GM18867 (cell line): Measurements from ENCODE around the gene STX8.

Source experiments
- ATAC-seq: cut with Tn5 transposase; IDR thresholded peaks from one replicate; pipeline ENCODE4 v1.9.1; 2021; ENCODE audit warnings: mild to moderate bottlenecking, moderate library complexity; ENCODE audit not compliant: unreplicated experiment

The STX8 gene

GRCh38 chr17:9244066-9245052, 331.3 kb downstream of the STX8 start:
- ATAC-seq = no peak

- ATAC-seq = no peak
These were observed 332.6 kb downstream of the STX8 start for GRCh38 chr17:9242983-9243382.

- no peak for ATAC-seq
These were observed 333.1 kb downstream of the STX8 start for GRCh38 chr17:9242497-9242881.

GRCh38 chr17:9241774-9242496, 333.7 kb downstream of the STX8 start:
- ATAC-seq = no peak

- ATAC-seq = no peak
These were observed 334.3 kb downstream of the STX8 start for GRCh38 chr17:9241371-9241712.

- no peak for ATAC-seq
These were observed 334.8 kb downstream of the STX8 start for GRCh38 chr17:9240659-9241370.

- peak; percentile 52 for ATAC-seq
These were observed 335.6 kb downstream of the STX8 start for GRCh38 chr17:9239793-9240658.

- ATAC-seq = no peak
These were observed 336.3 kb downstream of the STX8 start for GRCh38 chr17:9239246-9239792.

- no peak for ATAC-seq
These were observed 337.0 kb downstream of the STX8 start for GRCh38 chr17:9238340-9239245.

GRCh38 chr17:9237661-9238301, 337.8 kb downstream of the STX8 start:
- no peak for ATAC-seq

- no peak for ATAC-seq
These were observed 338.6 kb downstream of the STX8 start for GRCh38 chr17:9237053-9237410.

- ATAC-seq = no peak
These were observed 339.2 kb downstream of the STX8 start for GRCh38 chr17:9236286-9237052.

GRCh38 chr17:9235346-9235745, 340.3 kb downstream of the STX8 start:
- ATAC-seq = no peak

GRCh38 chr17:9234389-9234945, 341.2 kb downstream of the STX8 start:
- no peak for ATAC-seq

- ATAC-seq = no peak
These were observed 341.9 kb downstream of the STX8 start for GRCh38 chr17:9233761-9234160.

GRCh38 chr17:9233271-9233599, 342.4 kb downstream of the STX8 start:
- no peak for ATAC-seq

- ATAC-seq = no peak
These were observed 342.9 kb downstream of the STX8 start for GRCh38 chr17:9232591-9233270.
